PC-9 (cell line): Measurements from ENCODE around the gene ZFHX3. TPM values are rescaled to one million over a fixed set of nuclear protein-coding genes. Genes with fewer than 3 reads are reported as not detected.

Experiments used
- BruUV-seq: library from RNA; stranded (reverse); fragments of 400-500 nt; replicated peaks from 2 replicates; lab custom pipeline; 2021; lab: Mats Ljungman, UMichigan
- CTCF ChIA-PET: fragments of 300-600 bp; sonication (Branson Sonifier 250); formaldehyde crosslinking; loops from one replicate; lab custom pipeline; 2022; ENCODE audit warnings: antibody characterized with exemption; lab: Charles Lee
- POLR2A ChIA-PET: fragments of 300-600 bp; sonication (Branson Sonifier 250); formaldehyde crosslinking; loops from one replicate; lab custom pipeline; 2022; ENCODE audit warnings: antibody characterized with exemption; ENCODE audit not compliant: unreplicated experiment; lab: Charles Lee
- DNase-seq, 2 experiments: peaks; one replicate each; pipeline versions ENCODE4 v3.0.0 to v3.0.0-alpha.2; 2015 to 2022; ENCODE audit warnings: mixed read lengths in 1 of 2
- H2AFZ ChIP-seq: fragments of 200-600 bp; sonication (generic); 2 replicates; pipeline ENCODE4 v1.8.1; 2017; ENCODE audit warnings: antibody characterized with exemption
- H3F3A ChIP-seq: fragments of 200-600 bp; sonication (generic); 2 replicates; pipeline ENCODE4 v1.8.1; 2017; ENCODE audit warnings: antibody characterized with exemption, mild to moderate bottlenecking, low read depth; ENCODE audit not compliant: insufficient read depth
- H3K27ac ChIP-seq: fragments of 200-600 bp; sonication (generic); 2 replicates; pipeline ENCODE4 v1.6.1; 2016; ENCODE audit warnings: mixed run types
- H3K27me3 ChIP-seq: fragments of 200-600 bp; sonication (generic); 2 replicates; pipeline ENCODE4 v1.6.1; 2016; ENCODE audit warnings: low read depth, mixed run types; ENCODE audit not compliant: insufficient read depth
- H3K36me3 ChIP-seq: fragments of 200-600 bp; sonication (generic); 2 replicates; pipeline ENCODE4 v1.6.1; 2016; ENCODE audit warnings: low read depth, mixed run types
- H3K4me1 ChIP-seq: fragments of 200-600 bp; sonication (generic); replicated peaks from 2 replicates; pipeline ENCODE4 v1.6.1; 2016; ENCODE audit warnings: mixed run types; ENCODE audit not compliant: insufficient read depth
- H3K4me2 ChIP-seq: fragments of 200-600 bp; sonication (generic); 2 replicates; pipeline ENCODE4 v1.6.1; 2017; ENCODE audit warnings: mixed run types
- H3K4me3 ChIP-seq: fragments of 200-600 bp; sonication (generic); 2 replicates; pipeline ENCODE4 v1.6.1; 2016; ENCODE audit warnings: mixed run types
- H3K79me2 ChIP-seq: fragments of 200-600 bp; sonication (generic); 2 replicates; pipeline ENCODE4 v1.6.1; 2017; ENCODE audit warnings: low read depth, mixed run types
- H3K9me2 ChIP-seq: fragments of 200-600 bp; sonication (generic); 2 replicates; pipeline ENCODE4 v1.8.1; 2017; ENCODE audit warnings: mild to moderate bottlenecking; ENCODE audit not compliant: insufficient read depth
- H3K9me3 ChIP-seq: fragments of 200-600 bp; sonication (generic); 2 replicates; pipeline ENCODE4 v1.8.1; 2016; ENCODE audit warnings: low read depth; ENCODE audit not compliant: insufficient read depth
- H4K20me1 ChIP-seq: fragments of 200-600 bp; sonication (generic); 2 replicates; pipeline ENCODE4 v1.8.1; 2017; ENCODE audit not compliant: insufficient read depth
- EZH2 ChIP-seq: fragments of 200-600 bp; sonication (generic); IDR thresholded peaks from 2 replicates; pipeline ENCODE4 v1.8.0; 2017; ENCODE audit warnings: antibody characterized with exemption, low read depth
- intact Hi-C: fragments of 100-400 bp; cut with micrococcal nuclease; formaldehyde crosslinking; loops from one replicate; pipeline ENCODE4 v1.10.0; 2022; ENCODE audit not compliant: unreplicated experiment
- total RNA-seq: library from RNA; stranded (reverse); gene quantifications from 2 replicates; pipeline ENCODE4 v1.2.3, GENCODE V29; 2021
- TF ChIP-seq, protein P1 (sequence below): fragments of 200-600 bp; sonication (generic); conservative IDR thresholded peaks from 2 replicates; pipeline ENCODE4 v1.6.1; 2017; ENCODE audit warnings: mixed run types, antibody characterized with exemption, mild to moderate bottlenecking, moderate library complexity

ZFHX3 gene
- total RNA-seq, 1 experiment from 2014 or later, result 23.1 TPM

GRCh38 chr16:73006026-73006425 is 41.9 kb downstream of the ZFHX3 start:
- ChIA-PET POLR2A (no interaction called here), CTCF (interaction anchor here (0.6 to 0.7 kb wide), 2 partner anchors 15 to 31 kb away, joined by 3 to 4 read pairs; no protein-coding TSS in a partner anchor)

DNA sequence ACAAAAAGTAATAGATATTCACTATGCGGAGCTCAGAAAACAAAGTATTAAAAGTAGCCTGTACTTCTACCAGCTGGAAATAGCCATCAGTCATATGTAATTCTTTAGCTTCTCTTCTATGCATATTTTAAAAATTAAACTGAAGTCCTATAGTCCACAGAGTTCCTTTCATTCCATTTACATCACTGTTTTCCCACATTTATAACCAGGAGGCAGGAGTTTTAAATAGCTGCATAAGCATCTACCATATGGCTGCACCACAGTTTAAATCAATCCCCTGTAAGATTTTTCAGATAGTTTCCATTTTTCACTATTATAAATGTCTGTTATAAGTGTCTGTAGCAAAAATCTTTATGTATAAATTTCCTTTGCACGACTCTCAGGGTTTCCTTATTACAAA is 45.1 kb downstream of the ZFHX3 start:
- intact Hi-C loops, result no loop called here
- H3K27me3 ChIP-seq, result no peaks in the 10 kb centered on the region
- no TSS peak for BruUV-seq
- peaks cover 24% of the 10 kb centered on the region for H3F3A ChIP-seq
- no peak overlapping the region for H3K4me3 ChIP-seq
- POLR2A ChIA-PET, result interaction anchor here (0.6 kb wide), 1 partner anchor 89 kb away, joined by 4 read pairs; no protein-coding TSS in a partner anchor
- no peak overlapping the region for H3K27ac ChIP-seq
- no peaks in the 10 kb centered on the region; the same call in 1 of the 2 replicates for H4K20me1 ChIP-seq
- CTCF ChIA-PET, result interaction anchor here (0.6 kb wide), 1 partner anchor 16 kb away, joined by 4 read pairs; no protein-coding TSS in a partner anchor
- no peaks in the 10 kb centered on the region for H3K9me2 ChIP-seq
- TF ChIP-seq, protein P1, sequence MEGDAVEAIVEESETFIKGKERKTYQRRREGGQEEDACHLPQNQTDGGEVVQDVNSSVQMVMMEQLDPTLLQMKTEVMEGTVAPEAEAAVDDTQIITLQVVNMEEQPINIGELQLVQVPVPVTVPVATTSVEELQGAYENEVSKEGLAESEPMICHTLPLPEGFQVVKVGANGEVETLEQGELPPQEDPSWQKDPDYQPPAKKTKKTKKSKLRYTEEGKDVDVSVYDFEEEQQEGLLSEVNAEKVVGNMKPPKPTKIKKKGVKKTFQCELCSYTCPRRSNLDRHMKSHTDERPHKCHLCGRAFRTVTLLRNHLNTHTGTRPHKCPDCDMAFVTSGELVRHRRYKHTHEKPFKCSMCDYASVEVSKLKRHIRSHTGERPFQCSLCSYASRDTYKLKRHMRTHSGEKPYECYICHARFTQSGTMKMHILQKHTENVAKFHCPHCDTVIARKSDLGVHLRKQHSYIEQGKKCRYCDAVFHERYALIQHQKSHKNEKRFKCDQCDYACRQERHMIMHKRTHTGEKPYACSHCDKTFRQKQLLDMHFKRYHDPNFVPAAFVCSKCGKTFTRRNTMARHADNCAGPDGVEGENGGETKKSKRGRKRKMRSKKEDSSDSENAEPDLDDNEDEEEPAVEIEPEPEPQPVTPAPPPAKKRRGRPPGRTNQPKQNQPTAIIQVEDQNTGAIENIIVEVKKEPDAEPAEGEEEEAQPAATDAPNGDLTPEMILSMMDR, result no peak
- no peak for TF ChIP-seq EZH2
- H3K9me3 ChIP-seq, result peaks cover 4% of the 10 kb centered on the region
- peaks cover 90% of the 10 kb centered on the region for H3K79me2 ChIP-seq
- H2AFZ ChIP-seq, result no peak overlapping the region
- no peak overlapping the region for H3K4me2 ChIP-seq
- H3K4me1 ChIP-seq, result peaks cover 25% of the 10 kb centered on the region
- DNase-seq, result no peak
- no peaks in the 10 kb centered on the region for H3K36me3 ChIP-seq

More at GRCh38 chr16:73006026-73006425, 41.9 kb downstream of the ZFHX3 start:
- H3K4me3 ChIP-seq, result no peak overlapping the region
- peaks cover 90% of the 10 kb centered on the region for H3K79me2 ChIP-seq
- H3K27ac ChIP-seq, result no peak overlapping the region
- no peaks in the 10 kb centered on the region for H3K27me3 ChIP-seq
- TF ChIP-seq, protein P1, result no peak
- no peak for TF ChIP-seq EZH2
- no TSS peak for BruUV-seq
- peaks cover 25% of the 10 kb centered on the region for H3K4me1 ChIP-seq
- H3K9me2 ChIP-seq, result no peaks in the 10 kb centered on the region
- H3K36me3 ChIP-seq, result no peaks in the 10 kb centered on the region
- no peak for DNase-seq
- H3F3A ChIP-seq, result peaks cover 26% of the 10 kb centered on the region
- peaks cover 4% of the 10 kb centered on the region for H3K9me3 ChIP-seq
- intact Hi-C loops, result no loop called here
- peaks cover 7% of the 10 kb centered on the region for H4K20me1 ChIP-seq
- H3K4me2 ChIP-seq, result no peak overlapping the region
- no peak overlapping the region for H2AFZ ChIP-seq

GRCh38 chr16:73000907-73001521 is 46.9 kb downstream of the ZFHX3 start:
- no peak for TF ChIP-seq EZH2
- TF ChIP-seq, protein P1, result no peak
- Histone ChIP-seq H3K27me3 (no peaks in the 10 kb centered on the region), H3F3A (peaks cover 32% of the 10 kb centered on the region), H3K4me1 (peaks cover 41% of the 10 kb centered on the region), H3K9me3 (peaks cover 4% of the 10 kb centered on the region), H3K4me3 (no peak overlapping the region), H3K36me3 (no peaks in the 10 kb centered on the region), H4K20me1 (no peaks in the 10 kb centered on the region; the same call in 1 of the 2 replicates), H2AFZ (no peak overlapping the region), H3K27ac (no peak overlapping the region), H3K79me2 (peaks cover 80% of the 10 kb centered on the region), H3K9me2 (no peaks in the 10 kb centered on the region), H3K4me2 (no peak overlapping the region)
- intact Hi-C loops, result no loop called here
- BruUV-seq, result no TSS peak
- CTCF ChIA-PET, result no interaction called here
- POLR2A ChIA-PET, result no interaction called here
- no peak for DNase-seq
